A172 (cell line): ENCODE measurements around the gene RPL38. TPM values are rescaled to one million over a fixed set of nuclear protein-coding genes. Genes with fewer than 3 reads are reported as not detected.
"Not testable (repeated sequence)": the region's sequence is repeated elsewhere in the genome, so short reads cannot be mapped to it uniquely, and the experiment has no call there.

Source experiments
- DNase-seq: peaks from one replicate; pipeline ENCODE4 v3.0.0-alpha.2; 2015; ENCODE audit warnings: low spot score
- total RNA-seq: library from RNA; depleted of rRNA; stranded (reverse); fragments of >200 nt; shearing (Covaris generic); gene quantifications from 2 replicates; pipeline ENCODE4 v1.2.3, GENCODE V29; 2014

The RPL38 gene
- total RNA-seq, 1 experiment from 2014 or later, result 1,058 TPM

GRCh38 chr17:74183411-74183810, 20.1 kb upstream of the RPL38 start:
- DNase-seq, result no peak

GRCh38 chr17:74185571-74186185, 17.8 kb upstream of the RPL38 start:
- DNase-seq, result no peak

GRCh38 chr17:74186498-74186897, 17.0 kb upstream of the RPL38 start:
- DNase-seq, result no peak

- no peak for DNase-seq
These were observed 15.7 kb upstream of the RPL38 start for GRCh38 chr17:74187761-74188160.

- not testable (repeated sequence) for DNase-seq
These were observed 14.8 kb upstream of the RPL38 start for GRCh38 chr17:74188687-74189086.

GRCh38 chr17:74190154-74190553, 13.3 kb upstream of the RPL38 start:
- DNase-seq, result peak; percentile 65

- no peak for DNase-seq
These were observed 12.6 kb upstream of the RPL38 start for GRCh38 chr17:74190807-74191406.

GRCh38 chr17:74192950-74193781, 10.3 kb upstream of the RPL38 start:
- no peak for DNase-seq

- DNase-seq, result no peak
These were observed 8.8 kb upstream of the RPL38 start for GRCh38 chr17:74194682-74195081.

- DNase-seq, result no peak
These were observed 6.7 kb upstream of the RPL38 start for GRCh38 chr17:74196541-74197317.

GRCh38 chr17:74197801-74198200, 5.7 kb upstream of the RPL38 start:
- no peak for DNase-seq

GRCh38 chr17:74198694-74199093, 4.8 kb upstream of the RPL38 start:
- DNase-seq, result no peak

- no peak for DNase-seq
These were observed 4.0 kb upstream of the RPL38 start for GRCh38 chr17:74199306-74200092.

- no peak for DNase-seq
These were observed 3.4 kb upstream of the RPL38 start for GRCh38 chr17:74200112-74200511.

GRCh38 chr17:74201250-74201649, 2.2 kb upstream of the RPL38 start:
- DNase-seq, result no peak

GRCh38 chr17:74201948-74202347, 1.5 kb upstream of the RPL38 start:
- DNase-seq, result no peak

GRCh38 chr17:74202938-74203337, 540 bp upstream of the RPL38 start:
- no peak for DNase-seq

GRCh38 chr17:74204474-74204873, 996 bp downstream of the RPL38 start:
- DNase-seq, result no peak

GRCh38 chr17:74205274-74205673, 1.8 kb downstream of the RPL38 start:
- no peak for DNase-seq

- DNase-seq, result no peak
These were observed 2.9 kb downstream of the RPL38 start for GRCh38 chr17:74206332-74206818.
